Measurements from ENCODE around the gene MAGI1.

Gene MAGI1

DNA sequence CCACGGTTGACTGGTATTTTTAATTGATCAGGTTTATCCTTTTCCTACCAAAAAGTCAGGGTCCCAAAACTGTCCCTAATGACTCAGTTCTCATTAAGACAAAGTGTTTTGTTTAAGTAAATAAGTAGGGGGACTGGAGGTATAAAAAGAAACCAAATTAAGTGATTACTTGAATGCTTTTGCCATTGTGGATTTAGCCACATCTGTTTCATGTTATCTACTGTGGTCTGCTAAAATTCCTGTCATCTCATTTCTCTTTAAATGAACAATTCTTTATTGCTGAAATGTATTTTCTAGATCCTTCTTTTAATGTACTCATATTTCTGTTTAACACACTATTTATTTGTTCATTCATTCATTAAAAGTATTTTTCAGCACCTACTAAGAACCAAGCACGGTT, 725.1 kb downstream of the MAGI1 start:
- TF ChIP-seq GATA3 (IDR thresholded peaks at IDR 0.05; ENCODE audit: low read depth, low read length) (no peak), GATA2 (IDR thresholded peaks at IDR 0.05; ENCODE audit: low read depth, low read length) (no peak)

GRCh38 chr3:65305836-65306235, 732.9 kb downstream of the MAGI1 start:
- TF ChIP-seq GATA3 (IDR thresholded peaks at IDR 0.05; ENCODE audit: low read depth, low read length) (no peak), GATA2 (IDR thresholded peaks at IDR 0.05; ENCODE audit: low read depth, low read length) (no peak)

Measured in SH-SY5Y (cell line).